ENCODE data around the gene EIF5A2. TPM values are rescaled to one million over a fixed set of nuclear protein-coding genes. Genes with fewer than 3 reads are reported as not detected.
"Not testable (repeated sequence)": the region's sequence is repeated elsewhere in the genome, so short reads cannot be mapped to it uniquely, and the experiment has no call there.

EIF5A2 gene
- total RNA-seq, 1 donor from 2014 or later: 9.5 TPM

DNA sequence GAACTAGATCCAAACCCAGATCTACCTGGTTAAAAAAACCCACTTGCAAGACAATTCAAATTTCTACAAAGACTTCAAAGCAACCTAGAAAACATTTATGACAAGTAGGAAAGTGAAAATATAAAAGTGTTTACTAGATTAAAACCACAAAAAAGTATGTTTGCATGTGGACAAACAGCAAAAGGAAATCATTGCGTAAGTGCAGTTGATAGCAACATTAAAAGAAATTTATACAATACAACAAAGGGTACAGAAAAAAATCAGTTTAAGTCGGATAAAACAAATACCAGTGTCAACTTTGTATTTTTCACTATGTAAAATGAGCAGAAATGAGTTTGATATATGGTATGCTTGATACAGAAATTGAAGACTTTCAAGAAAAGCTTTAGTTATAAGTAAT is 2.6 kb downstream of the EIF5A2 start:
- no peaks in the 10 kb centered on the region for H3K27me3 ChIP-seq (ENCODE audit: control insufficient read depth, insufficient read depth, low read length)
- no peak for FAIRE-seq
- H3K36me3 ChIP-seq (ENCODE audit: control insufficient read depth, insufficient read depth, low read length): no peaks in the 10 kb centered on the region
- no peak overlapping the region for H3K4me3 ChIP-seq (ENCODE audit: low read depth, low read length)
- no peak for DNase-seq (ENCODE audit: low read depth)
- TF ChIP-seq, protein P1, sequence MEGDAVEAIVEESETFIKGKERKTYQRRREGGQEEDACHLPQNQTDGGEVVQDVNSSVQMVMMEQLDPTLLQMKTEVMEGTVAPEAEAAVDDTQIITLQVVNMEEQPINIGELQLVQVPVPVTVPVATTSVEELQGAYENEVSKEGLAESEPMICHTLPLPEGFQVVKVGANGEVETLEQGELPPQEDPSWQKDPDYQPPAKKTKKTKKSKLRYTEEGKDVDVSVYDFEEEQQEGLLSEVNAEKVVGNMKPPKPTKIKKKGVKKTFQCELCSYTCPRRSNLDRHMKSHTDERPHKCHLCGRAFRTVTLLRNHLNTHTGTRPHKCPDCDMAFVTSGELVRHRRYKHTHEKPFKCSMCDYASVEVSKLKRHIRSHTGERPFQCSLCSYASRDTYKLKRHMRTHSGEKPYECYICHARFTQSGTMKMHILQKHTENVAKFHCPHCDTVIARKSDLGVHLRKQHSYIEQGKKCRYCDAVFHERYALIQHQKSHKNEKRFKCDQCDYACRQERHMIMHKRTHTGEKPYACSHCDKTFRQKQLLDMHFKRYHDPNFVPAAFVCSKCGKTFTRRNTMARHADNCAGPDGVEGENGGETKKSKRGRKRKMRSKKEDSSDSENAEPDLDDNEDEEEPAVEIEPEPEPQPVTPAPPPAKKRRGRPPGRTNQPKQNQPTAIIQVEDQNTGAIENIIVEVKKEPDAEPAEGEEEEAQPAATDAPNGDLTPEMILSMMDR (IDR thresholded peaks at IDR 0.05; ENCODE audit: insufficient read depth, low read length, severe bottlenecking): no peak

DNA sequence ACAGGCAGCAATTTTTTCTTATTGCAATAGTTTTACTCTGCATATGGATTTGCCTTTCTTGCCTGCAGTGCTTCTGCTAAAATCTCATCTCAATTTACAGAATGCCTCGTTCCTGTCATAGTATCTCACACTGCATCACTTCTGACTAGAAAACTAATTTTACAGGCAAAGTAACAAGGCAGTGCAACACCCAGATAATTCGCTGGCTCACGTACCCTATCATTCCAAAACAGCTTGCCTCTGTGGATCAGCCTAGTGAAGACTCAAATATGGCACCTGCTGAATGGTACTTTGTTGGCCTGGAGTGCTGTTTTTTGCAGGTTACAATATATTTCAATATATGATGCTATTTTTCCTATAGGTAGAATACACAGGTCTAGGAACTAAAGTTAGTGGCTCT is 5.3 kb downstream of the EIF5A2 start:
- Histone ChIP-seq H3K36me3 (ENCODE audit: control insufficient read depth, insufficient read depth, low read length) (no peaks in the 10 kb centered on the region), H3K27me3 (ENCODE audit: control insufficient read depth, insufficient read depth, low read length) (no peaks in the 10 kb centered on the region), H3K4me3 (ENCODE audit: low read depth, low read length) (no peak overlapping the region)
- TF ChIP-seq, protein P1 (IDR thresholded peaks at IDR 0.05; ENCODE audit: insufficient read depth, low read length, severe bottlenecking): no peak
- DNase-seq (ENCODE audit: low read depth) (no peak), FAIRE-seq (no peak)

DNA sequence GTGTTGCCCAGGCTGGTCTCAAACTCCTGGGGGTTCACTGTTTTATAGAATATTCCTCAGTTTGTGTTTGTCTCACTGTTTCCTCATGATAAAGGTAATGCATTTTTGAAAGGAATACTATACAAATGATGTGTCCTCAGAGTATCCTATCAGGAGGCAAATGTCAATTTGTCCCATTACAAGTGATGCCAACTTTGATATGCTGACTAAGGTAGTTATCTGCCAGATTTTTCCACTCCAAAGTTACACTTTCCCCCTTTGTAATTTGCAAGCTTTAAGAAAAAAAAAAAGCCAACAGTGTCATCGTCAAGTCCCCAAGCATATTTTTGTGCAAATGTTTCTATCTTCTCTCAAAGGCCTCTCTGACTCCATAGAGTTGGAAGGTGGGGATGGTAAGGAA is 9.0 kb downstream of the EIF5A2 start:
- TF ChIP-seq, protein P1 (IDR thresholded peaks at IDR 0.05; ENCODE audit: insufficient read depth, low read length, severe bottlenecking): no peak
- Histone ChIP-seq H3K4me3 (ENCODE audit: low read depth, low read length) (no peak overlapping the region), H3K36me3 (ENCODE audit: control insufficient read depth, insufficient read depth, low read length) (no peaks in the 10 kb centered on the region), H3K27me3 (ENCODE audit: control insufficient read depth, insufficient read depth, low read length) (no peaks in the 10 kb centered on the region)
- FAIRE-seq (no peak), DNase-seq (ENCODE audit: low read depth) (no peak)

DNA sequence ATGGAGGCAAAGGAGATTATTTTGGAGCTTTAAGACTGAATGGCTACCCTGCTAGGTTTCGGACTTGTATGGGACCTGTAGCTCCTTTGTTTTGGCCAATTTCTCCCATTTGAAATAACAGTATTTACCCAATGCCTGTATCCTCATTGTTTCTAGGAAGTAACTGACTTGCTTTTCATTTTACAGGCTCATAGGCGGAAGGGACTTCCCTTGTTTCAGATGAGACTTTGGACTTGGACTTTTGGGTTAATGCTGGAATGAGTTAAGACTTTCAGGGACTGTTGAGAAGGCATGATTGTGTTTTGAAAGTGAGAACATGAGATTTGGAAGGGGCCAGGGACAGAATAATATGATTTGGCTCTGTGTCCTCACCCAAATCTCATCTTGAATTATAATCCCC is 10.5 kb downstream of the EIF5A2 start:
- Histone ChIP-seq H3K4me3 (ENCODE audit: low read depth, low read length) (no peak overlapping the region), H3K27me3 (ENCODE audit: control insufficient read depth, insufficient read depth, low read length) (no peaks in the 10 kb centered on the region), H3K36me3 (ENCODE audit: control insufficient read depth, insufficient read depth, low read length) (no peaks in the 10 kb centered on the region)
- FAIRE-seq (no peak), DNase-seq (ENCODE audit: low read depth) (no peak)
- TF ChIP-seq, protein P1 (IDR thresholded peaks at IDR 0.05; ENCODE audit: insufficient read depth, low read length, severe bottlenecking): no peak

DNA sequence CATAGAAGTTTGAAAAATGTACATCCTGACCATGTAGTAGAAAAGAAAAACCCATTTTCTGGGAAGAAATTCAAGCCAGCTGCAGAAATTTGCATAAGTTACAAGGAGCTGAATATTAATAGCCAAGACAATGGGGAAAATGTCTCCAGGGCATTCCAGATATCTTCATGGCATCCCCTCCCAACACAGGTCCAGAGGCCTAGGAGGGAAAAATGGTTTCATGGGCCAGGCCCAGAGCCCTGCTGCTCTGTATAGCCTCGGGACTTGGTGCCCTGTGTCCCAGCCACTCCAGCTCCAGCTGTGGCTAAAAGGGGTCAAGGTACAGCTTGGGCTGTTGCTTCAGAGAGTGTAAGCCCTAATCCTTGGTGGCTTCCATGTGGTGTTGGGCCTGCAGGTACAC is 11.2 kb downstream of the EIF5A2 start:
- not testable (repeated sequence) for DNase-seq (ENCODE audit: low read depth); H3K27me3 ChIP-seq (ENCODE audit: control insufficient read depth, insufficient read depth, low read length); FAIRE-seq; H3K4me3 ChIP-seq (ENCODE audit: low read depth, low read length); H3K36me3 ChIP-seq (ENCODE audit: control insufficient read depth, insufficient read depth, low read length)

DNA sequence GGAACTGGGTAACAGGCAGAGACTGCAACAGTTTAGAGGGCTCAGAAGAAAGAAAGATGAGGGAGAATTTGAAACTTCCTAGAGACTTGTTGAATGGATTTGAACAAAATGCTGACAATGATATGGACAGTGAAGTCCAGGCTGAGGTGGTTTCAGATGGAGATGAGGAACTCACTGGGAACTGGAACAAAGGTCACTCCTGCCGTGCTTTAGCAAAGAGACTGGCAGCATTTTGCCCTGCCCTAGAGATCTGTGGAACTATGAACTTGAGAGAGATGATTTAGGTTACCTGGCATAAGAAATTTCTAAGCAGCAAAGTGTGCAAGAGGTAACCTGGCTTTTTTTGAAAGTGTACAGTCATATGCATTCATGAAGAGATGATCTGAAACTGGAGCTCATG is 11.7 kb downstream of the EIF5A2 start:
- no peaks in the 10 kb centered on the region for H3K27me3 ChIP-seq (ENCODE audit: control insufficient read depth, insufficient read depth, low read length)
- TF ChIP-seq, protein P1 (IDR thresholded peaks at IDR 0.05; ENCODE audit: insufficient read depth, low read length, severe bottlenecking): no peak
- no peak for FAIRE-seq
- no peak for DNase-seq (ENCODE audit: low read depth)
- H3K36me3 ChIP-seq (ENCODE audit: control insufficient read depth, insufficient read depth, low read length): no peaks in the 10 kb centered on the region
- no peak overlapping the region for H3K4me3 ChIP-seq (ENCODE audit: low read depth, low read length)

DNA sequence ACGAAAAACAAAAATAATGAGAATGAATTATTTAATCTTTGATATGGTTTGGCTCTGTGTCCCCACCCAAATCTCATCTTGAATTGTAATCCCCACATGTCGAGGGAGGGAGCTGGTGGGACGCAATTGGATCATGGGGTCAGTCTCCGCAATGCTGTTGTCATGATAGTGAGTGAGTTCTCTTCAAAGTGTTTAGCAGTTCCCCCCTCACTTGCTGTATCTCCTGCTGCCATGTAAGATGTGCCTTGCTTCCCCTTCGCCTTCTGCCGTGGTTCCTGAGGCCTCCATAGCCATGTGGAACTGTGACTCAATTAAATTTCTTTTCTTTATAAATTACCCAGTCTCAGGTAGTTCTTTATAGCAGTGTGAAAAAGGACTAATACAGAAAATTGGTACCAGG is 12.1 kb downstream of the EIF5A2 start:
- DNase-seq (ENCODE audit: low read depth); H3K36me3 ChIP-seq (ENCODE audit: control insufficient read depth, insufficient read depth, low read length); FAIRE-seq; H3K4me3 ChIP-seq (ENCODE audit: low read depth, low read length); H3K27me3 ChIP-seq (ENCODE audit: control insufficient read depth, insufficient read depth, low read length): not testable (repeated sequence)

All from bronchial epithelial cell (primary cell).